Neural progenitor cell (in vitro differentiated cells): ENCODE data around the gene MPND.
A peak's percentile ranks its signal among the peaks of the same experiment; 100 is the strongest.

Experiments used
- CTCF ChIP-seq: fragments of 200-600 bp; sonication (generic); IDR thresholded peaks from 2 replicates; pipeline ENCODE4 v1.5.1; 2017; ENCODE audit warnings: antibody characterized with exemption, mild to moderate bottlenecking
- EZH2 ChIP-seq: fragments of 200-600 bp; sonication (generic); IDR thresholded peaks from 2 replicates; pipeline ENCODE4 v1.6.1; 2017; ENCODE audit warnings: antibody characterized with exemption, mild to moderate bottlenecking, moderate library complexity
- EZH2phosphoT487 ChIP-seq: fragments of 200-600 bp; sonication (generic); IDR thresholded peaks from 2 replicates; pipeline ENCODE4 v1.6.1; 2017; ENCODE audit warnings: antibody characterized with exemption

- peak; percentile 46 for TF ChIP-seq CTCF
- TF ChIP-seq EZH2 = no peak
- TF ChIP-seq EZH2phosphoT487 = no peak
Measured at GRCh38 chr19:4369888-4370260, 26.5 kb downstream of the MPND start.
